Gastroesophageal sphincter (tissue), 4 donors: ENCODE data around the gene SFMBT2. TPM values are rescaled to one million over a fixed set of nuclear protein-coding genes. Genes with fewer than 3 reads are reported as not detected.
"Not testable (repeated sequence)": the region's sequence is repeated elsewhere in the genome, so short reads cannot be mapped to it uniquely, and the experiment has no call there.

Experiments
- ATAC-seq: fragments of 150-250 bp; one replicate; pipeline ENCODE4 v1.9.1; 2016; ENCODE audit warnings: mild to moderate bottlenecking, moderate library complexity
- H3K27ac ChIP-seq, 4 donors: fragments of 200-600 bp; sonication (generic) in 3 of 4; 1 replicate in 3 of 4; 2 replicates in 1 of 4; pipeline ENCODE4 v1.5.1; 2016 to 2019
- H3K27me3 ChIP-seq: fragments of 200-600 bp; sonication (generic); one replicate; pipeline ENCODE4 v1.5.1; 2019
- H3K36me3 ChIP-seq, 2 donors: fragments of 200-600 bp; sonication (generic); one replicate each; pipeline ENCODE4 v1.5.1; 2019; ENCODE audit warnings: control low read depth in 1 of 2
- H3K4me1 ChIP-seq, 3 donors: fragments of 200-600 bp; sonication (generic); 1 replicate in 2 of 3; 2 replicates in 1 of 3; pipeline ENCODE4 v1.5.1; 2016 to 2019; ENCODE audit warnings: control low read depth in 2 of 3
- H3K4me3 ChIP-seq, 2 donors: fragments of 200-600 bp; sonication (generic); one replicate each; pipeline ENCODE4 v1.5.1; 2019; ENCODE audit warnings: mild to moderate bottlenecking in 1 of 2, moderate library complexity in 1 of 2
- H3K9me3 ChIP-seq, 3 donors: fragments of 200-600 bp; sonication (generic); one replicate each; pipeline ENCODE4 v1.5.1; 2017 to 2019; ENCODE audit warnings: control low read depth in 2 of 3
- EP300 ChIP-seq: sonication (generic); formaldehyde crosslinking; IDR thresholded peaks from one replicate; pipeline ENCODE4 v1.6.1; 2017; ENCODE audit warnings: antibody characterized with exemption, mild to moderate bottlenecking
- POLR2A ChIP-seq, 2 donors: fragments of 450-650 bp; IDR thresholded peaks; one replicate each; pipeline ENCODE4 v1.6.1; 2017; ENCODE audit warnings: antibody characterized with exemption in 2 of 2, mild to moderate bottlenecking in 2 of 2, moderate library complexity in 1 of 2
- POLR2AphosphoS5 ChIP-seq: sonication (generic); formaldehyde crosslinking; IDR thresholded peaks from one replicate; pipeline ENCODE4 v1.6.1; 2017; ENCODE audit warnings: antibody characterized with exemption
- WGBS, 2 donors: methylation state at CpG; one replicate each; pipeline ENCODE4 v1.1.5; 2018; ENCODE audit warnings: low coverage in 1 of 2; 5-methylcytosine and 5-hydroxymethylcytosine counted together
- total RNA-seq, 4 donors: library from RNA; depleted of rRNA; stranded (reverse); fragments of >200 nt; gene quantifications; one replicate each; pipeline ENCODE4 v1.1.0, GENCODE V29; 2016
- TF ChIP-seq, protein P1 (sequence below), 4 experiments: fragments of 200-600 bp in 2 of 4; fragments of 450-650 bp in 2 of 4; sonication (generic) in 1 of 4; IDR thresholded peaks; one replicate each; pipeline ENCODE4 v1.5.1; 2017 to 2019; ENCODE audit warnings: antibody characterized with exemption in 4 of 4, mild to moderate bottlenecking in 2 of 4, moderate library complexity in 2 of 4

Gene SFMBT2
- total RNA-seq, 4 donors from 2014 or later = 6.9 to 14.3 (median 11.4) TPM

DNA sequence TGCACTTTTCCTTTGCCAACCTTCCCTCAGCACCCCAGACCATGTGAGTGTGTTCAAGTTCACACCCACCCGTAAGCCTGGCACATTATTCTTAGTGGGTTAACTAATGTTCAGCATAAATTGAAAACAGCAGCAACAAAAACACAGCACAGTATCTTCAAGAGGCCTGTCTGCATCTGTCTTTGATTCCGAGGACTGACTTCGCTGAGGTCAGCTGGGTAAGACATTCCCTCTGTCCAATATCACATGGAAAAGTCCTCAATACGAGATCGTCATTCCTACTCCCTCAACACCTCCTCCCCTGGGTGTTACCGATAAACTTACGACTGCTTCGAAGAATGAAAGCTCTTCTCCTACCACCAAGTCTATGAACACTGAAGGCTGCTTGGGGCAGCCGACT lies 218.8 kb downstream of the SFMBT2 start:
- no peaks in the 10 kb centered on the region for H3K27me3 ChIP-seq
- peaks cover 0 to 8% (median 0%) of the 10 kb centered on the region in 3 donors for H3K9me3 ChIP-seq
- peaks cover 0 to 74% of the 10 kb centered on the region in 2 donors for H3K36me3 ChIP-seq
- H3K4me1 ChIP-seq = no peaks in the 10 kb centered on the region
- TF ChIP-seq EP300 (no peak), POLR2AphosphoS5 (no peak), POLR2A (IDR thresholded peaks at IDR 0.05) (no peak)
- TF ChIP-seq, protein P1, sequence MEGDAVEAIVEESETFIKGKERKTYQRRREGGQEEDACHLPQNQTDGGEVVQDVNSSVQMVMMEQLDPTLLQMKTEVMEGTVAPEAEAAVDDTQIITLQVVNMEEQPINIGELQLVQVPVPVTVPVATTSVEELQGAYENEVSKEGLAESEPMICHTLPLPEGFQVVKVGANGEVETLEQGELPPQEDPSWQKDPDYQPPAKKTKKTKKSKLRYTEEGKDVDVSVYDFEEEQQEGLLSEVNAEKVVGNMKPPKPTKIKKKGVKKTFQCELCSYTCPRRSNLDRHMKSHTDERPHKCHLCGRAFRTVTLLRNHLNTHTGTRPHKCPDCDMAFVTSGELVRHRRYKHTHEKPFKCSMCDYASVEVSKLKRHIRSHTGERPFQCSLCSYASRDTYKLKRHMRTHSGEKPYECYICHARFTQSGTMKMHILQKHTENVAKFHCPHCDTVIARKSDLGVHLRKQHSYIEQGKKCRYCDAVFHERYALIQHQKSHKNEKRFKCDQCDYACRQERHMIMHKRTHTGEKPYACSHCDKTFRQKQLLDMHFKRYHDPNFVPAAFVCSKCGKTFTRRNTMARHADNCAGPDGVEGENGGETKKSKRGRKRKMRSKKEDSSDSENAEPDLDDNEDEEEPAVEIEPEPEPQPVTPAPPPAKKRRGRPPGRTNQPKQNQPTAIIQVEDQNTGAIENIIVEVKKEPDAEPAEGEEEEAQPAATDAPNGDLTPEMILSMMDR (IDR thresholded peaks at IDR 0.05) = no peak
- no peak overlapping the region for H3K27ac ChIP-seq
- ATAC-seq = no peak
- no peak overlapping the region for H3K4me3 ChIP-seq
- 94 to 100% methylated on average over 6 to 9 of the region's 9 CpGs for WGBS, 2 donors

DNA sequence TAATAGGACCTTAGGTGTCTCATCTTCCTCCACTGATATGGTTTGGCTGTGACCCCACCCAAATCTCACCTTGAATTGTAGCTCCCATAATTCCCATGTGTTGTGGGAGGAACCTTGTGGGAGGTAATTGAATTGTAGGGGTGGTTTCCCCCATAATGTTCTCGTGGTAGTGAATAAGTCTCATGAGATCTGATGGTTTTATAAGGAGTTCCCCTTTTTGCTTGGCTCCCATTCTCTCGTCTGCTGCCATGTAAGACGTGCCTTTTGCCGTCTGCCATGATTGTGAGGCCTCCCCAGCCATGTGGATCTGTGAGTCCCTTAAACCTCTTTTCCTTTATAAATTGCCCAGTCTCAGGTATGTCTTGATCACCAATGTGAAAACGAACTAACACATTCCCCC lies 220.1 kb downstream of the SFMBT2 start:
- H3K4me1 ChIP-seq, ATAC-seq, H3K4me3 ChIP-seq, H3K27me3 ChIP-seq, H3K9me3 ChIP-seq, H3K27ac ChIP-seq: not testable (repeated sequence)
- H3K36me3 ChIP-seq = peaks cover 0 to 61% of the 10 kb centered on the region in 2 donors
- WGBS, 2 donors = 90 to 97% methylated on average over 5 of the region's 5 CpGs

DNA sequence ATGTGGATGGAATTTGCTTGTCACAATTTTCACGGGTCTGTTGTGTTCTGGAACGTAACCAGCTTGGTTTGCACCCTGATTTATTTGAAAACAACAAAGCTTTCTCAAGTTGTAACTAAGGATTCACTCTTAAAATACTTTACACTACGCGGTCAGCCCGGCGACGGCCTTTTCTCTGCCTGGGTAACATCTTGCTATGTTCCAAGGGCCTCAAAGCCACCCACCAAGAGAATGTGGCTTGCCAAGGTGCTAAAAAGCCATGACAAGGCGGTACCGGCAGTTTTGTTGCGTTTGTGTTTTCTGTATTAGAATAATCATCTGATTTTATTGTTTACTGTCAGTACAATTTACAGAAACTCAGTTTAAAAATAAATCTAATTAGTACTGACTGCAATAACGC lies 220.9 kb downstream of the SFMBT2 start:
- no peak for ATAC-seq
- Histone ChIP-seq H3K27ac (no peak overlapping the region), H3K36me3 (peaks cover 0 to 55% of the 10 kb centered on the region in 2 donors), H3K4me1 (no peaks in the 10 kb centered on the region), H3K4me3 (no peak overlapping the region), H3K27me3 (no peaks in the 10 kb centered on the region), H3K9me3 (peaks cover 0 to 1% (median 0%) of the 10 kb centered on the region in 3 donors)
- WGBS, 2 donors = 83 to 86% methylated on average over 11 of the region's 11 CpGs
- TF ChIP-seq, protein P1 (IDR thresholded peaks at IDR 0.05) = no peak
- TF ChIP-seq EP300 (no peak), POLR2AphosphoS5 (no peak), POLR2A (IDR thresholded peaks at IDR 0.05) (no peak)

DNA sequence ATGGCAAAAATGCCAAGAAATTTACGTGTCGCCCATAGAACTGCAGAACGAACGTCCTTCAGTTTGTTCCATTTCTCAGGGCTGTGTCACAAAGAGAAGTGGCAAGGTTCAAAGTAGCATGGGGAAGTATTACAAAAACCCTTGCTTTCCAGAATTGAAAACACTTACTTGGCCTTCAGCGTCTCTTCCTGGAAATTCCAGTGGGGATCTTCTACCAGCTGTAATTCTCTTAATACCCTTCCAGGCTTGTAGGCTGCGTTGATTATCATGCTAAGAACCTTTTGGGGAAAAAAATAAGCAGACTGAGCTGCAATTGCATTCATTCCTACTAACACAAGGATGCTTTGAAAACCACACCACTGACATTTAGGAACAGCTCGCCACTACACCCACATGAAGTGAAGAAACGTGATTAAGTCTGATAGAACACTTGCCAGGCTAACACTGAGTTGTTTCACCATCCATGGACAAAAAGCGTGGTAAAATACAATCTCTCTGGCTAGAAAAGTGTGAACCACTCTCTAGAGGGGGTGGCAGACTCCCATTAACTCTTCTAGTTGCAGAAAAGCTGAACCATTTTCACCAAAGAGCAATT lies 222.3 kb downstream of the SFMBT2 start:
- H3K27ac ChIP-seq = no peak overlapping the region
- no peak for ATAC-seq
- no peak overlapping the region for H3K4me3 ChIP-seq
- H3K9me3 ChIP-seq = no peaks in the 10 kb centered on the region
- TF ChIP-seq, protein P1 (IDR thresholded peaks at IDR 0.05) = no peak
- TF ChIP-seq POLR2A (IDR thresholded peaks at IDR 0.05) = no peak
- peaks cover 0 to 48% of the 10 kb centered on the region in 2 donors for H3K36me3 ChIP-seq
- whole genome bisulfite sequencing, 2 donors = 75 to 83% methylated on average over 9 of the region's 9 CpGs
- H3K4me1 ChIP-seq = no peaks in the 10 kb centered on the region
- H3K27me3 ChIP-seq = no peaks in the 10 kb centered on the region

DNA sequence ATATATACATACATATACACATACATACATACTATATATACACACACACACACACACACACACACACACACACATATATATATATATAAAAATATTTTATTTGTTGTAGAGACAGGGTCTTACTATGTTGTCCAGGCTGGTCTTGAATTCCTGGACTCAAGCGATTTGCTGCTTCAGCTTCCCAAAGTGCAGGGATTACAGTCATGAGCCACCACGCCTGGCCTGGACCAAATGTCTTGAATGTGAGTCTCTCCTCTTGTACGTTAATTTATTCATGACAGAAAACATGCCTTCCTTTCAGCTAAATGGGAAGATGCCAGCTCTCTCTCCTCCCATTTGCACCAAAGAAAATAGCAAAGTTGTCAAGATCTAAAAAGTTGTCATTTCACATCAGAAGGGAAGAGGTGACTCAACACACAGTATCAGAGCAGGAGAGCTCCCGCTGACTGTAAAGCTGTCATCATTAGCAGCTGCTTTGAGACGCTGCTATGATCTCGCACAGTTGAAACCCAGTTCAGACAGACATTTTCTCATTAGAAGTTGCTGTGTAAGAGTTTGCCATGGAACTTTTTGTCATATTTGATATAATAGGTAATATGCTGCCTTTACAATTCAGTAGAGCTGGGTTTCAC lies 224.3 kb downstream of the SFMBT2 start:
- H3K36me3 ChIP-seq = peaks cover 0 to 41% of the 10 kb centered on the region in 2 donors
- WGBS, 2 donors = 85 to 86% methylated on average over 5 of the region's 6 CpGs
- no peaks in the 10 kb centered on the region for H3K27me3 ChIP-seq
- H3K4me1 ChIP-seq = no peaks in the 10 kb centered on the region
- H3K9me3 ChIP-seq = no peaks in the 10 kb centered on the region
- no peak overlapping the region for H3K4me3 ChIP-seq
- no peak for TF ChIP-seq POLR2A (IDR thresholded peaks at IDR 0.05)
- no peak for TF ChIP-seq POLR2AphosphoS5
- no peak for TF ChIP-seq EP300
- TF ChIP-seq, protein P1 (IDR thresholded peaks at IDR 0.05) = no peak
- ATAC-seq = no peak
- H3K27ac ChIP-seq = no peak overlapping the region
